T-helper 2 cell treated with Interferon-gamma antibody and Interleukin-4, amounts not matched to agents 5 μg/mL and 100 μg/mL, for 36 hours (primary cell): Measurements from ENCODE around the gene CCR5.
A peak's percentile ranks its signal among the peaks of the same experiment; 100 is the strongest.
"Not testable (repeated sequence)": the region's sequence is repeated elsewhere in the genome, so short reads cannot be mapped to it uniquely, and the experiment has no call there.

Source experiments
- DNase-seq: peaks from one replicate; pipeline ENCODE4 v3.0.0; 2021; ENCODE audit warnings: low spot score
- H3K27ac Mint-ChIP-seq: one replicate; pipeline ENCODE4 v1.8.0; 2021; ENCODE audit warnings: mild to moderate bottlenecking, mixed read lengths
- H3K27me3 Mint-ChIP-seq: one replicate; pipeline ENCODE4 v1.8.0; 2021; ENCODE audit warnings: low read depth, mixed read lengths
- H3K36me3 Mint-ChIP-seq: one replicate; pipeline ENCODE4 v1.8.0; 2021; ENCODE audit warnings: low read depth, mixed read lengths
- H3K4me1 Mint-ChIP-seq: one replicate; pipeline ENCODE4 v1.8.0; 2021; ENCODE audit warnings: low read depth, mixed read lengths
- H3K4me3 Mint-ChIP-seq: one replicate; pipeline ENCODE4 v1.8.0; 2022; ENCODE audit warnings: mild to moderate bottlenecking, moderate library complexity, mixed read lengths
- H3K9me3 Mint-ChIP-seq: one replicate; pipeline ENCODE4 v1.8.0; 2021; ENCODE audit warnings: mixed read lengths

Gene CCR5

GRCh38 chr3:46383951-46384330 is 13.2 kb downstream of the CCR5 start:
- H3K27me3 Mint-ChIP-seq, result peaks cover 36% of the 10 kb centered on the region
- H3K9me3 Mint-ChIP-seq, result no peaks in the 10 kb centered on the region
- DNase-seq, result no peak
- peaks cover 28% of the 10 kb centered on the region for H3K4me1 Mint-ChIP-seq
- H3K4me3 Mint-ChIP-seq, result no peak overlapping the region
- no peaks in the 10 kb centered on the region for H3K36me3 Mint-ChIP-seq
- H3K27ac Mint-ChIP-seq, result no peak overlapping the region

GRCh38 chr3:46386205-46386604 is 15.5 kb downstream of the CCR5 start:
- H3K27ac Mint-ChIP-seq, result no peak overlapping the region
- H3K4me3 Mint-ChIP-seq, result peak overlapping the region; percentile 30
- peaks cover 27% of the 10 kb centered on the region for H3K27me3 Mint-ChIP-seq
- no peaks in the 10 kb centered on the region for H3K9me3 Mint-ChIP-seq
- no peaks in the 10 kb centered on the region for H3K36me3 Mint-ChIP-seq
- H3K4me1 Mint-ChIP-seq, result peaks cover 17% of the 10 kb centered on the region
- DNase-seq, result no peak

GRCh38 chr3:46388847-46389246 is 18.1 kb downstream of the CCR5 start:
- H3K27ac Mint-ChIP-seq, H3K9me3 Mint-ChIP-seq, DNase-seq, H3K4me3 Mint-ChIP-seq, H3K4me1 Mint-ChIP-seq, H3K36me3 Mint-ChIP-seq: not testable (repeated sequence)
- peaks cover 28% of the 10 kb centered on the region for H3K27me3 Mint-ChIP-seq

GRCh38 chr3:46389306-46389705 is 18.6 kb downstream of the CCR5 start:
- no peaks in the 10 kb centered on the region for H3K36me3 Mint-ChIP-seq
- H3K9me3 Mint-ChIP-seq, result no peaks in the 10 kb centered on the region
- peaks cover 26% of the 10 kb centered on the region for H3K27me3 Mint-ChIP-seq
- DNase-seq, result no peak
- H3K27ac Mint-ChIP-seq, result no peak overlapping the region
- H3K4me1 Mint-ChIP-seq, result peaks cover 5% of the 10 kb centered on the region
- no peak overlapping the region for H3K4me3 Mint-ChIP-seq

GRCh38 chr3:46391526-46391925 is 20.8 kb downstream of the CCR5 start:
- H3K9me3 Mint-ChIP-seq, H3K4me3 Mint-ChIP-seq, H3K4me1 Mint-ChIP-seq, DNase-seq, H3K27ac Mint-ChIP-seq, H3K36me3 Mint-ChIP-seq: not testable (repeated sequence)
- peaks cover 25% of the 10 kb centered on the region for H3K27me3 Mint-ChIP-seq

GRCh38 chr3:46393011-46393410 is 22.3 kb downstream of the CCR5 start:
- H3K4me1 Mint-ChIP-seq, result peaks cover 5% of the 10 kb centered on the region
- H3K36me3 Mint-ChIP-seq, result no peaks in the 10 kb centered on the region
- H3K27ac Mint-ChIP-seq, result no peak overlapping the region
- no peak for DNase-seq
- peaks cover 21% of the 10 kb centered on the region for H3K27me3 Mint-ChIP-seq
- no peak overlapping the region for H3K4me3 Mint-ChIP-seq
- no peaks in the 10 kb centered on the region for H3K9me3 Mint-ChIP-seq

GRCh38 chr3:46393554-46394434 is 23.0 kb downstream of the CCR5 start:
- no peak overlapping the region for H3K4me3 Mint-ChIP-seq
- no peaks in the 10 kb centered on the region for H3K9me3 Mint-ChIP-seq
- H3K27me3 Mint-ChIP-seq, result peaks cover 21% of the 10 kb centered on the region
- DNase-seq, result no peak
- no peak overlapping the region for H3K27ac Mint-ChIP-seq
- H3K4me1 Mint-ChIP-seq, result peaks cover 5% of the 10 kb centered on the region
- H3K36me3 Mint-ChIP-seq, result no peaks in the 10 kb centered on the region

- Mint-ChIP-seq H3K27me3 (peaks cover 21% of the 10 kb centered on the region), H3K9me3 (no peaks in the 10 kb centered on the region), H3K27ac (no peak overlapping the region), H3K4me3 (no peak overlapping the region), H3K4me1 (peaks cover 5% of the 10 kb centered on the region), H3K36me3 (no peaks in the 10 kb centered on the region)
- no peak for DNase-seq
These were observed 24.5 kb downstream of the CCR5 start for GRCh38 chr3:46395210-46395661.

- H3K27me3 Mint-ChIP-seq, result peaks cover 21% of the 10 kb centered on the region
- no peaks in the 10 kb centered on the region for H3K9me3 Mint-ChIP-seq
- H3K36me3 Mint-ChIP-seq, result no peaks in the 10 kb centered on the region
- no peak overlapping the region for H3K27ac Mint-ChIP-seq
- DNase-seq, result no peak
- H3K4me1 Mint-ChIP-seq, result peaks cover 5% of the 10 kb centered on the region
- no peak overlapping the region for H3K4me3 Mint-ChIP-seq
These were observed 25.2 kb downstream of the CCR5 start for GRCh38 chr3:46395766-46396530.

- Mint-ChIP-seq H3K36me3 (no peaks in the 10 kb centered on the region), H3K27me3 (peaks cover 24% of the 10 kb centered on the region), H3K9me3 (no peaks in the 10 kb centered on the region), H3K27ac (no peak overlapping the region), H3K4me1 (peaks cover 5% of the 10 kb centered on the region), H3K4me3 (no peak overlapping the region)
- DNase-seq, result no peak
These were observed 26.4 kb downstream of the CCR5 start for GRCh38 chr3:46397111-46397510.

GRCh38 chr3:46398186-46398955 is 27.6 kb downstream of the CCR5 start:
- Mint-ChIP-seq H3K36me3 (no peaks in the 10 kb centered on the region), H3K4me1 (peaks cover 5% of the 10 kb centered on the region), H3K27me3 (peaks cover 24% of the 10 kb centered on the region), H3K27ac (no peak overlapping the region), H3K4me3 (no peak overlapping the region), H3K9me3 (peaks cover 5% of the 10 kb centered on the region)
- DNase-seq, result no peak

GRCh38 chr3:46399098-46399497 is 28.4 kb downstream of the CCR5 start:
- Mint-ChIP-seq H3K4me1 (peaks cover 5% of the 10 kb centered on the region), H3K36me3 (no peaks in the 10 kb centered on the region), H3K27me3 (peaks cover 24% of the 10 kb centered on the region), H3K27ac (no peak overlapping the region), H3K4me3 (no peak overlapping the region), H3K9me3 (peaks cover 5% of the 10 kb centered on the region)
- no peak for DNase-seq

- Mint-ChIP-seq H3K27ac (no peak overlapping the region), H3K4me1 (peaks cover 5% of the 10 kb centered on the region), H3K36me3 (no peaks in the 10 kb centered on the region), H3K4me3 (no peak overlapping the region), H3K27me3 (peaks cover 21% of the 10 kb centered on the region), H3K9me3 (peaks cover 5% of the 10 kb centered on the region)
- no peak for DNase-seq
These were observed 28.8 kb downstream of the CCR5 start for GRCh38 chr3:46399557-46399956.
